ENCODE measurements around the gene NBPF3. TPM values are rescaled to one million over a fixed set of nuclear protein-coding genes. Genes with fewer than 3 reads are reported as not detected.
A peak's percentile ranks its signal among the peaks of the same experiment; 100 is the strongest.
"Not testable (repeated sequence)": the region's sequence is repeated elsewhere in the genome, so short reads cannot be mapped to it uniquely, and the experiment has no call there.

NBPF3 gene
- total and polyA plus RNA-seq, 3 donors from 2014 or later: 38.3 to 49.1 (median 42.0) TPM

GRCh38 chr1:21439345-21439720, 604 bp upstream of the NBPF3 start:
- Histone ChIP-seq H3K9me3 (no peaks in the 10 kb centered on the region), H3K4me1 (peaks cover 10% of the 10 kb centered on the region), H3K27me3 (no peaks in the 10 kb centered on the region), H3K27ac (peak overlapping the region; percentile 65 to 77), H3K4me3 (peak overlapping the region; percentile 78 to 88), H3K36me3 (ENCODE audit: low read depth, missing control alignments) (no peaks in the 10 kb centered on the region)
- no peak for DNase-seq
- intact Hi-C loops (cut with DNase I; ENCODE audit: low total_unique reads): no loop called here
- WGBS, 2 donors: 18 to 20% methylated on average over 7 of the region's 7 CpGs
- TF ChIP-seq POLR2A (IDR thresholded peaks at IDR 0.05): no peak

GRCh38 chr1:21440630-21441125, 741 bp downstream of the NBPF3 start:
- H3K4me1 ChIP-seq; H3K36me3 ChIP-seq (ENCODE audit: low read depth, missing control alignments); H3K9me3 ChIP-seq; H3K27me3 ChIP-seq; intact Hi-C loops (cut with DNase I; ENCODE audit: low total_unique reads): not testable (repeated sequence)
- peak; percentile 26 for DNase-seq
- peak overlapping the region; percentile 18 to 65 for H3K27ac ChIP-seq
- WGBS, 2 donors: 6 to 13% methylated on average over 11 to 21 of the region's 21 CpGs
- peak overlapping the region; percentile 78 to 88 for H3K4me3 ChIP-seq

GRCh38 chr1:21446647-21447046, 6.7 kb downstream of the NBPF3 start:
- H3K27me3 ChIP-seq; intact Hi-C loops (cut with DNase I; ENCODE audit: low total_unique reads); H3K9me3 ChIP-seq; H3K27ac ChIP-seq; H3K36me3 ChIP-seq (ENCODE audit: low read depth, missing control alignments); DNase-seq; H3K4me3 ChIP-seq; H3K4me1 ChIP-seq: not testable (repeated sequence)
- WGBS, 2 donors: 90 to 94% methylated on average over 2 of the region's 2 CpGs

GRCh38 chr1:21447311-21447710, 7.4 kb downstream of the NBPF3 start:
- no peak for TF ChIP-seq POLR2A (IDR thresholded peaks at IDR 0.05)
- no peak for TF ChIP-seq CTCF (IDR thresholded peaks at IDR 0.05)
- WGBS, 2 donors: 97 to 98% methylated on average over 5 of the region's 5 CpGs
- Histone ChIP-seq H3K27me3 (no peaks in the 10 kb centered on the region), H3K4me1 (no peaks in the 10 kb centered on the region), H3K4me3 (no peak overlapping the region), H3K36me3 (ENCODE audit: low read depth, missing control alignments) (no peaks in the 10 kb centered on the region), H3K27ac (no peak overlapping the region), H3K9me3 (no peaks in the 10 kb centered on the region)
- intact Hi-C loops (cut with DNase I; ENCODE audit: low total_unique reads): no loop called here
- no peak for DNase-seq

GRCh38 chr1:21449906-21450305, 10.0 kb downstream of the NBPF3 start:
- DNase-seq: no peak
- Histone ChIP-seq H3K27me3 (no peaks in the 10 kb centered on the region), H3K27ac (no peak overlapping the region), H3K4me3 (no peak overlapping the region), H3K36me3 (ENCODE audit: low read depth, missing control alignments) (no peaks in the 10 kb centered on the region), H3K4me1 (no peaks in the 10 kb centered on the region), H3K9me3 (no peaks in the 10 kb centered on the region)
- WGBS, 2 donors: 91 to 95% methylated on average over 1 of the region's 1 CpG
- no peak for TF ChIP-seq POLR2A (IDR thresholded peaks at IDR 0.05)
- no peak for TF ChIP-seq CTCF (IDR thresholded peaks at IDR 0.05)
- intact Hi-C loops (cut with DNase I; ENCODE audit: low total_unique reads): no loop called here

GRCh38 chr1:21451212-21451611, 11.3 kb downstream of the NBPF3 start:
- no peaks in the 10 kb centered on the region for H3K9me3 ChIP-seq
- intact Hi-C loops (cut with DNase I; ENCODE audit: low total_unique reads): no loop called here
- DNase-seq: no peak
- no peaks in the 10 kb centered on the region for H3K36me3 ChIP-seq (ENCODE audit: low read depth, missing control alignments)
- 88% methylated on average over 1 of the region's 1 CpG for WGBS, 2 donors
- TF ChIP-seq POLR2A (IDR thresholded peaks at IDR 0.05) (no peak), CTCF (IDR thresholded peaks at IDR 0.05) (no peak)
- H3K4me3 ChIP-seq: no peak overlapping the region
- no peaks in the 10 kb centered on the region for H3K27me3 ChIP-seq
- no peak overlapping the region for H3K27ac ChIP-seq
- H3K4me1 ChIP-seq: no peaks in the 10 kb centered on the region
